Uterus (tissue), 4 donors: ENCODE measurements around the gene LRRC56. TPM values are rescaled to one million over a fixed set of nuclear protein-coding genes. Genes with fewer than 3 reads are reported as not detected.

Experiments
- DNase-seq, 2 donors: peaks; one replicate each; pipeline ENCODE4 v3.0.0-alpha.2; 2019 to 2020
- H3K27ac ChIP-seq, 2 donors: fragments of 200-600 bp; sonication (generic); 1 replicate in 1 of 2; 2 replicates in 1 of 2; pipeline ENCODE4 v1.5.1; 2016 to 2018
- H3K27me3 ChIP-seq, 2 donors: fragments of 200-600 bp; sonication (generic); one replicate each; pipeline ENCODE4 v1.5.1; 2018 to 2019; ENCODE audit warnings: control low read depth in 1 of 2
- H3K36me3 ChIP-seq, 2 donors: fragments of 200-600 bp; sonication (generic); one replicate each; pipeline ENCODE4 v1.5.1; 2019; ENCODE audit warnings: control low read depth in 1 of 2
- H3K4me1 ChIP-seq, 2 donors: fragments of 200-600 bp; sonication (generic); one replicate each; pipeline ENCODE4 v1.5.1; 2018 to 2019; ENCODE audit warnings: control low read depth in 1 of 2
- H3K4me3 ChIP-seq, 2 donors: fragments of 200-600 bp; sonication (generic); 1 replicate in 1 of 2; 2 replicates in 1 of 2; pipeline ENCODE4 v1.5.1; 2018 to 2019; ENCODE audit warnings: mild to moderate bottlenecking in 1 of 2
- H3K9me3 ChIP-seq, 2 donors: fragments of 200-600 bp; sonication (generic); one replicate each; pipeline ENCODE4 v1.5.1; 2019; ENCODE audit warnings: control low read depth in 1 of 2
- POLR2A ChIP-seq, 2 donors: fragments of 450-650 bp; IDR thresholded peaks; one replicate each; pipeline ENCODE4 v1.6.1; 2016; ENCODE audit warnings: antibody characterized with exemption in 2 of 2, mild to moderate bottlenecking in 1 of 2, moderate library complexity in 1 of 2
- intact Hi-C: fragments of 100-400 bp; cut with DNase I; formaldehyde crosslinking; loops from one replicate; pipeline ENCODE4 v1.15.1; 2023; ENCODE audit warnings: low total_unique reads
- total RNA-seq, 4 donors: library from RNA; depleted of rRNA in 3 of 4; stranded (reverse); fragments of >200 nt in 3 of 4; gene quantifications; one replicate each; pipeline versions ENCODE4 v1.1.0 to v1.2.4, GENCODE V29; 2014 to 2023
- TF ChIP-seq, protein P1 (sequence below), 4 experiments: fragments of 200-600 bp in 2 of 4; fragments of 450-650 bp in 2 of 4; sonication (generic) in 2 of 4; IDR thresholded peaks; one replicate each; pipeline ENCODE4 v1.5.1; 2016 to 2019; ENCODE audit warnings: antibody characterized with exemption in 4 of 4, mild to moderate bottlenecking in 2 of 4, moderate library complexity in 1 of 4
- donor health status: DM: yes; HTN: yes; CAD: no.

The LRRC56 gene
- total RNA-seq, 4 donors from 2014 or later = 1.7 to 1.9 TPM; not detected in 2

DNA sequence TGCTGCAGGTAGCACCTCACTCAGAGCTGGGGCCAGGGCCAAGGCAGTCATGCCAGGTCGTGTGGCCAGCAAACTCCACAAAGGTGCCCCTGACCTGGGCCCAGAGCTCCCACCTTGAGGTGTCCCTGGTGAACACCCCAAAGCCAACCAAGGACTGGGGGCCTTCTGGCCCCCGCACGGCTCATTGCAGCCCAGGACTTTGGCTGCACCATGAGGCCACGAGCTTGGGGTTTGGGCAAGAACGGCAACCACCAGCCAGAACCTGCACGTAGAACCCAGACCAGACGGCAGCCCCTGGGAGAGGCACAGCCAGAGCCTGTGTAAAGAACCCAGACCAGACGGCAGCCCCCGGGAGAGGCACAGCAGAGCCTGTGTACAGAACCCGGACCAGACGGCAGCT, 7.8 kb downstream of the LRRC56 start:
- Histone ChIP-seq H3K4me3 (no peak overlapping the region), H3K9me3 (no peaks in the 10 kb centered on the region), H3K27me3 (no peaks in the 10 kb centered on the region), H3K36me3 (no peaks in the 10 kb centered on the region), H3K27ac (no peak overlapping the region), H3K4me1 (no peaks in the 10 kb centered on the region)
- DNase-seq = no peak
- intact Hi-C loops = no loop called here
- TF ChIP-seq, protein P1, sequence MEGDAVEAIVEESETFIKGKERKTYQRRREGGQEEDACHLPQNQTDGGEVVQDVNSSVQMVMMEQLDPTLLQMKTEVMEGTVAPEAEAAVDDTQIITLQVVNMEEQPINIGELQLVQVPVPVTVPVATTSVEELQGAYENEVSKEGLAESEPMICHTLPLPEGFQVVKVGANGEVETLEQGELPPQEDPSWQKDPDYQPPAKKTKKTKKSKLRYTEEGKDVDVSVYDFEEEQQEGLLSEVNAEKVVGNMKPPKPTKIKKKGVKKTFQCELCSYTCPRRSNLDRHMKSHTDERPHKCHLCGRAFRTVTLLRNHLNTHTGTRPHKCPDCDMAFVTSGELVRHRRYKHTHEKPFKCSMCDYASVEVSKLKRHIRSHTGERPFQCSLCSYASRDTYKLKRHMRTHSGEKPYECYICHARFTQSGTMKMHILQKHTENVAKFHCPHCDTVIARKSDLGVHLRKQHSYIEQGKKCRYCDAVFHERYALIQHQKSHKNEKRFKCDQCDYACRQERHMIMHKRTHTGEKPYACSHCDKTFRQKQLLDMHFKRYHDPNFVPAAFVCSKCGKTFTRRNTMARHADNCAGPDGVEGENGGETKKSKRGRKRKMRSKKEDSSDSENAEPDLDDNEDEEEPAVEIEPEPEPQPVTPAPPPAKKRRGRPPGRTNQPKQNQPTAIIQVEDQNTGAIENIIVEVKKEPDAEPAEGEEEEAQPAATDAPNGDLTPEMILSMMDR (IDR thresholded peaks at IDR 0.05) = no peak
- no peak for TF ChIP-seq POLR2A (IDR thresholded peaks at IDR 0.05)

DNA sequence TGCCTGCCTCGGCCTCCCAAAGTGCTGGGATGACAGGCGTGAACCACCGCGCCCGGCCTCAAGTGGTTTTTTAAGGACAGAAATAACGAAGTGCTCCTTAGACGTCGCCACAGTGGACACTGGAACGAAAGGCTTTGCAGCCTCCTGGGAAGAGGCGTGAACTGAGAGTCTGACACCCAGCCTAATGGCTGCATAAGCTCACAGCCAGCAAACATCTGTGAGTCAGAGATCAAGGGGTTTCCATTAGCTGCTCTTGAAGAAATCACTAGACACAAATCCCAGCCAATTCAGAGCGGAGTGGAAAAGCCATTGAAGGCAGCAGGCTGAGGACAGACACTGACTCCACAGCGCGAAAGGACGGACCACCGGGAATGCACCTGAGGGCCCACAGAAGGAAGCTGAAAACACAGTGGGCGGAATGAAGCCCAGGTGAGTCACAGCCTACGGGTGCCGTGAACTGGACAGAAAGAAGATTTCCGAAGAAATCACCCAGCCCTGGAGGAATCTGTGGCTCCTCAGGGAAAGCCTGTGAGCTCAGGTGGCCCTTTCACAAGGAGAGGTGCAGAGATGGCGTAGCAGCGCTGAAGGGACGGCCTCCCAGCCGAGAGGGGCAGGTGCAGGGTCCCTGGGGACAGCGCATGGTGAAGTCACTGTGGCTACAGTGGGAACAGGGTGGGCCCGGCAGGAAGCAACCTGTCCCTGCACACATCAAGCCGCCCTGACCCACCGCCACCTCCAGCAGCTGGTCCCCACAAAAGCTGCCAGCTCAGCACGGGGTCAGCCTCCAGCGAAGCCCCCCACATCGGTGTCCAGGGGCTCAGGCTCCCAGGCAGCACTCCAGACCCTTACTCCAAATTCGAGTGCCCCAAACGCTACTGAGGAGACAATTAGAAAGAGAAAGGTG, 11.6 kb downstream of the LRRC56 start:
- no peak for DNase-seq
- TF ChIP-seq, protein P1 (IDR thresholded peaks at IDR 0.05) = no peak
- TF ChIP-seq POLR2A (IDR thresholded peaks at IDR 0.05) = no peak
- no peaks in the 10 kb centered on the region for H3K36me3 ChIP-seq
- H3K4me3 ChIP-seq = no peak overlapping the region
- H3K27ac ChIP-seq = no peak overlapping the region
- no peaks in the 10 kb centered on the region for H3K9me3 ChIP-seq
- H3K27me3 ChIP-seq = peaks cover 12 to 22% of the 10 kb centered on the region in 2 donors
- intact Hi-C loops = no loop called here
- no peaks in the 10 kb centered on the region for H3K4me1 ChIP-seq

DNA sequence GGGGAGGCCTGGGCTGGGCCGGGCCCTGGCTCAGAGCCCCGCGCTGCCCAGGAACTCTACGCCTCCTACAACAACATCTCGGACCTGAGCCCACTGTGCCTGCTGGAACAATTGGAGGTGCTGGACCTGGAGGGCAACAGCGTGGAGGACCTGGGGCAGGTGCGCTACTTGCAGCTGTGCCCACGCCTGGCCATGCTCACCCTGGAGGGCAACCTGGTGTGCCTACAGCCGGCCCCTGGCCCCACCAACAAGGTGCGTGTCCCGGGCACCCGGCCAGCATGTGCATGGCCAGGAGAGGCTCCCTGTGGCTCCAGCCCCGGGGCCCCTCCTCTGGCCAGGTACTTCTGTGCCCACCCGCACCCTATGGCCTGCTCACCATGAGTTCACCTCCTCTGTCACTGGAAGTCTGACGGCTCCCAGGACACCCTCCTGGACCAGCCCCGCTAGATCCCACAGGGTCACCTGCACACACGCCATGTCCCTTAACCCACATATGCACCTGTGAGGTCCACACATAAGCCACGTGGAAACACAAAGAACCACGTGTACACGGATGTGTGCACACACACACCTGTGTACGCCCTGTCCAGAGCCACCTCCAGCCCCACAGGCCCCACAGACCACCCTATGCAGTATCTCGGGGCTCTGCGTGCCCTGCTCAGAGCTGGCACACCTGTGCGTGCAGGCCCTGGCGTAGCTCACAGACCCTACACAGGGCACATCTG, 12.9 kb downstream of the LRRC56 start:
- H3K27ac ChIP-seq = no peak overlapping the region
- intact Hi-C loops = no loop called here
- no peak for DNase-seq
- TF ChIP-seq POLR2A (IDR thresholded peaks at IDR 0.05) = no peak
- TF ChIP-seq, protein P1 (IDR thresholded peaks at IDR 0.05) = no peak
- no peak overlapping the region for H3K4me3 ChIP-seq
- H3K9me3 ChIP-seq = no peaks in the 10 kb centered on the region
- peaks cover 0 to 7% of the 10 kb centered on the region in 2 donors for H3K4me1 ChIP-seq
- no peaks in the 10 kb centered on the region for H3K36me3 ChIP-seq
- peaks cover 21 to 29% of the 10 kb centered on the region in 2 donors for H3K27me3 ChIP-seq

DNA sequence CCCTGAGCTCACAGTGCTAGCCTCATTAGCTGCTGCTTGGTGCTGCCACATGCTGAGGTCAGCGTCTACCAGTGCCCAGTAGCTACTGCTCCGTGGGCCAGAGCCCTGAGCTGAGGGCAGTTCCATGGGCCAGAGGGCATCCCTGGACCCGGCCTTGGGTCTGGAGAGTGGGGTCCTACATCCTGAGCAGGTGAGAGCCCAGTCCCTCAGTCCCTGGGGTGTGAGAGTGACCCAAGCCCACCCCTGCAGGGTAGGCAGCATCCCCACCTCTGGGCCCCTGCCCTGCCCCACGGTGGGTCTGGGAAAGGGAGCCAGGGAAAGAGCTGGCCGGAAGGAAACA, 13.4 kb downstream of the LRRC56 start:
- H3K4me1 ChIP-seq = peaks cover 0 to 12% of the 10 kb centered on the region in 2 donors
- intact Hi-C loops = no loop called here

More for the DNA sequence above, 13.4 kb downstream of the LRRC56 start:
- no peaks in the 10 kb centered on the region for H3K36me3 ChIP-seq
- DNase-seq = no peak
- no peak for TF ChIP-seq POLR2A (IDR thresholded peaks at IDR 0.05)
- TF ChIP-seq, protein P1 (IDR thresholded peaks at IDR 0.05) = no peak
- peaks cover 27 to 29% of the 10 kb centered on the region in 2 donors for H3K27me3 ChIP-seq
- H3K27ac ChIP-seq = no peak overlapping the region
- H3K4me3 ChIP-seq = no peak overlapping the region
- no peaks in the 10 kb centered on the region for H3K9me3 ChIP-seq
